Retina (tissue), 1 donor: ENCODE data around the gene SMG7.

Source experiments
- DNase-seq: peaks from one replicate; pipeline ENCODE4 v3.0.0-alpha.2; 2016

The SMG7 gene

GRCh38 chr1:183514235-183514634 lies 41.9 kb downstream of the SMG7 start:
- DNase-seq = no peak

GRCh38 chr1:183515002-183515689 lies 42.8 kb downstream of the SMG7 start:
- DNase-seq = no peak

- DNase-seq = no peak
These were observed 44.4 kb downstream of the SMG7 start for GRCh38 chr1:183516725-183517124.

- no peak for DNase-seq
These were observed 45.1 kb downstream of the SMG7 start for GRCh38 chr1:183517401-183517800.

GRCh38 chr1:183520379-183520778 lies 48.1 kb downstream of the SMG7 start:
- no peak for DNase-seq

- DNase-seq = no peak
These were observed 49.8 kb downstream of the SMG7 start for GRCh38 chr1:183522104-183522503.

GRCh38 chr1:183528577-183528976 lies 56.3 kb downstream of the SMG7 start:
- DNase-seq = no peak

- no peak for DNase-seq
These were observed 61.4 kb downstream of the SMG7 start for GRCh38 chr1:183533617-183534174.

GRCh38 chr1:183537405-183537804 lies 65.1 kb downstream of the SMG7 start:
- DNase-seq = no peak

GRCh38 chr1:183543619-183544204 lies 71.4 kb downstream of the SMG7 start:
- DNase-seq = peak; percentile 22

GRCh38 chr1:183544598-183545297 lies 72.4 kb downstream of the SMG7 start:
- no peak for DNase-seq

- DNase-seq = no peak
These were observed 74.1 kb downstream of the SMG7 start for GRCh38 chr1:183546427-183546826.

GRCh38 chr1:183548116-183548515 lies 75.8 kb downstream of the SMG7 start:
- no peak for DNase-seq

GRCh38 chr1:183550915-183551314 lies 78.6 kb downstream of the SMG7 start:
- DNase-seq = no peak

- DNase-seq = no peak
These were observed 79.6 kb downstream of the SMG7 start for GRCh38 chr1:183551924-183552323.

GRCh38 chr1:183552441-183552840 lies 80.1 kb downstream of the SMG7 start:
- no peak for DNase-seq

- DNase-seq = no peak
These were observed 80.6 kb downstream of the SMG7 start for GRCh38 chr1:183552891-183553290.

- no peak for DNase-seq
These were observed 81.0 kb downstream of the SMG7 start for GRCh38 chr1:183553331-183553730.

- no peak for DNase-seq
These were observed 81.5 kb downstream of the SMG7 start for GRCh38 chr1:183553764-183554163.

- no peak for DNase-seq
These were observed 82.3 kb downstream of the SMG7 start for GRCh38 chr1:183554577-183554976.

GRCh38 chr1:183559061-183559460 lies 86.8 kb downstream of the SMG7 start:
- DNase-seq = no peak

GRCh38 chr1:183562701-183563100 lies 90.4 kb downstream of the SMG7 start:
- no peak for DNase-seq

- no peak for DNase-seq
These were observed 93.0 kb downstream of the SMG7 start for GRCh38 chr1:183565261-183565660.

- no peak for DNase-seq
These were observed 93.7 kb downstream of the SMG7 start for GRCh38 chr1:183566026-183566425.
